Measurements from ENCODE around the gene RBX1.

The RBX1 gene

GRCh38 chr22:40976866-40977700, 25.9 kb downstream of the RBX1 start:
- no peaks in the 10 kb centered on the region for H3K79me1 ChIP-seq (ENCODE audit: low read depth, low read length)
- no peak overlapping the region for H2AFZ ChIP-seq (ENCODE audit: low read length)
- no peaks in the 10 kb centered on the region for H3K9me3 ChIP-seq (replicated peaks in 1 of 2; ENCODE audit: control insufficient read depth in 2 of 2, insufficient read depth in 1 of 2, low read depth in 1 of 2, low read length in 2 of 2)
- H3K4me2 ChIP-seq (ENCODE audit: insufficient read depth, low read length, poor library complexity, severe bottlenecking): no peak overlapping the region
- no peak overlapping the region for H3K4ac ChIP-seq (ENCODE audit: low read length)
- no peak overlapping the region for H3K14ac ChIP-seq (ENCODE audit: low read length)
- H4K91ac ChIP-seq (ENCODE audit: low read depth, low read length, poor library complexity): no peak overlapping the region
- no peak overlapping the region for H3K9ac ChIP-seq (ENCODE audit: low read depth, low read length, poor library complexity)
- no peak overlapping the region for H2BK120ac ChIP-seq (ENCODE audit: low read depth, low read length)
- H3K23ac ChIP-seq (ENCODE audit: low read depth, low read length, poor library complexity): no peak overlapping the region
- no peak overlapping the region for H4K8ac ChIP-seq (ENCODE audit: low read depth, low read length)
- H3K18ac ChIP-seq (ENCODE audit: low read length): no peak overlapping the region
- H3K4me3 ChIP-seq (ENCODE audit: low read length in 2 of 2): no peak overlapping the region
- H3K27ac ChIP-seq (replicated peaks; ENCODE audit: low read length): no peak overlapping the region
- H2BK12ac ChIP-seq (ENCODE audit: low read length): no peak overlapping the region
- H3K4me1 ChIP-seq (ENCODE audit: control insufficient read depth in 2 of 2, insufficient read depth in 1 of 2, low read depth in 1 of 2, low read length in 2 of 2): no peaks in the 10 kb centered on the region
- no peak overlapping the region for H2BK15ac ChIP-seq (ENCODE audit: low read length)
- peaks cover 4 to 13% of the 10 kb centered on the region in 2 donors for H3K36me3 ChIP-seq (replicated peaks in 1 of 2; ENCODE audit: control insufficient read depth in 2 of 2, insufficient read depth in 2 of 2, low read length in 2 of 2)
- no peak for DNase-seq (ENCODE audit: low spot score)
- H3K27me3 ChIP-seq (ENCODE audit: control insufficient read depth in 3 of 3, insufficient read depth in 3 of 3, low read depth in 1 of 3, low read length in 3 of 3): no peaks in the 10 kb centered on the region
- no peak overlapping the region for H2BK5ac ChIP-seq (ENCODE audit: low read length)
- H2AK5ac ChIP-seq (ENCODE audit: low read depth, low read length): no peak overlapping the region
- no CpG with 5 or more reads among the region's 18 CpGs for WGBS, 2 donors (ENCODE audit: extremely low coverage in 2 of 2, insufficient read length in 2 of 2, insufficient replicate concordance in 1 of 2)

- WGBS, 2 donors (ENCODE audit: extremely low coverage in 2 of 2, insufficient read length in 2 of 2, insufficient replicate concordance in 1 of 2): no CpG with 5 or more reads among the region's 7 CpGs
Observed at GRCh38 chr22:40979198-40979597, 28.0 kb downstream of the RBX1 start.

GRCh38 chr22:40979871-40980270, 28.7 kb downstream of the RBX1 start:
- Histone ChIP-seq H3K4me1 (ENCODE audit: control insufficient read depth in 2 of 2, insufficient read depth in 1 of 2, low read depth in 1 of 2, low read length in 2 of 2) (no peaks in the 10 kb centered on the region), H3K79me1 (ENCODE audit: low read depth, low read length) (no peaks in the 10 kb centered on the region), H3K9ac (ENCODE audit: low read depth, low read length, poor library complexity) (no peak overlapping the region), H4K8ac (ENCODE audit: low read depth, low read length) (no peak overlapping the region), H3K23ac (ENCODE audit: low read depth, low read length, poor library complexity) (no peak overlapping the region), H4K91ac (ENCODE audit: low read depth, low read length, poor library complexity) (no peak overlapping the region), H2BK12ac (ENCODE audit: low read length) (no peak overlapping the region), H3K4ac (ENCODE audit: low read length) (no peak overlapping the region), H2BK15ac (ENCODE audit: low read length) (no peak overlapping the region), H2AK5ac (ENCODE audit: low read depth, low read length) (no peak overlapping the region), H3K27ac (replicated peaks; ENCODE audit: low read length) (no peak overlapping the region), H3K27me3 (ENCODE audit: control insufficient read depth in 3 of 3, insufficient read depth in 3 of 3, low read depth in 1 of 3, low read length in 3 of 3) (no peaks in the 10 kb centered on the region), H3K14ac (ENCODE audit: low read length) (no peak overlapping the region), H2AFZ (ENCODE audit: low read length) (peak overlapping the region; percentile 43), H3K36me3 (replicated peaks in 1 of 2; ENCODE audit: control insufficient read depth in 2 of 2, insufficient read depth in 2 of 2, low read length in 2 of 2) (no peaks in the 10 kb centered on the region), H2BK120ac (ENCODE audit: low read depth, low read length) (no peak overlapping the region), H3K4me3 (ENCODE audit: low read length in 2 of 2) (no peak overlapping the region), H3K9me3 (replicated peaks in 1 of 2; ENCODE audit: control insufficient read depth in 2 of 2, insufficient read depth in 1 of 2, low read depth in 1 of 2, low read length in 2 of 2) (no peaks in the 10 kb centered on the region), H3K18ac (ENCODE audit: low read length) (no peak overlapping the region), H2BK5ac (ENCODE audit: low read length) (no peak overlapping the region), H3K4me2 (ENCODE audit: insufficient read depth, low read length, poor library complexity, severe bottlenecking) (no peak overlapping the region)
- DNase-seq (ENCODE audit: low spot score): no peak
- no CpG with 5 or more reads among the region's 8 CpGs for WGBS, 2 donors (ENCODE audit: extremely low coverage in 2 of 2, insufficient read length in 2 of 2, insufficient replicate concordance in 1 of 2)

More at GRCh38 chr22:40979198-40979597, 28.0 kb downstream of the RBX1 start:
- Histone ChIP-seq H3K9ac (ENCODE audit: low read depth, low read length, poor library complexity) (no peak overlapping the region), H3K14ac (ENCODE audit: low read length) (no peak overlapping the region), H3K4me1 (ENCODE audit: control insufficient read depth in 2 of 2, insufficient read depth in 1 of 2, low read depth in 1 of 2, low read length in 2 of 2) (no peaks in the 10 kb centered on the region), H3K36me3 (replicated peaks in 1 of 2; ENCODE audit: control insufficient read depth in 2 of 2, insufficient read depth in 2 of 2, low read length in 2 of 2) (no peaks in the 10 kb centered on the region), H3K18ac (ENCODE audit: low read length) (no peak overlapping the region), H4K8ac (ENCODE audit: low read depth, low read length) (no peak overlapping the region), H3K4me2 (ENCODE audit: insufficient read depth, low read length, poor library complexity, severe bottlenecking) (no peak overlapping the region), H2BK5ac (ENCODE audit: low read length) (no peak overlapping the region), H2BK12ac (ENCODE audit: low read length) (no peak overlapping the region), H3K27me3 (ENCODE audit: control insufficient read depth in 3 of 3, insufficient read depth in 3 of 3, low read depth in 1 of 3, low read length in 3 of 3) (no peaks in the 10 kb centered on the region), H3K9me3 (replicated peaks in 1 of 2; ENCODE audit: control insufficient read depth in 2 of 2, insufficient read depth in 1 of 2, low read depth in 1 of 2, low read length in 2 of 2) (no peaks in the 10 kb centered on the region), H2BK120ac (ENCODE audit: low read depth, low read length) (no peak overlapping the region), H3K23ac (ENCODE audit: low read depth, low read length, poor library complexity) (no peak overlapping the region), H3K4ac (ENCODE audit: low read length) (no peak overlapping the region), H3K27ac (replicated peaks; ENCODE audit: low read length) (no peak overlapping the region), H3K4me3 (ENCODE audit: low read length in 2 of 2) (no peak overlapping the region), H2BK15ac (ENCODE audit: low read length) (no peak overlapping the region), H3K79me1 (ENCODE audit: low read depth, low read length) (no peaks in the 10 kb centered on the region), H2AFZ (ENCODE audit: low read length) (no peak overlapping the region), H2AK5ac (ENCODE audit: low read depth, low read length) (no peak overlapping the region), H4K91ac (ENCODE audit: low read depth, low read length, poor library complexity) (no peak overlapping the region)
- DNase-seq (ENCODE audit: low spot score): no peak

- no peak overlapping the region for H3K4ac ChIP-seq (ENCODE audit: low read length)
- H2BK120ac ChIP-seq (ENCODE audit: low read depth, low read length): no peak overlapping the region
- peak overlapping the region; percentile 30 for H4K8ac ChIP-seq (ENCODE audit: low read depth, low read length)
- no peaks in the 10 kb centered on the region for H3K4me1 ChIP-seq (ENCODE audit: control insufficient read depth in 2 of 2, insufficient read depth in 1 of 2, low read depth in 1 of 2, low read length in 2 of 2)
- H2AFZ ChIP-seq (ENCODE audit: low read length): peak overlapping the region; percentile 26
- no peak overlapping the region for H3K4me3 ChIP-seq (ENCODE audit: low read length in 2 of 2)
- H4K91ac ChIP-seq (ENCODE audit: low read depth, low read length, poor library complexity): no peak overlapping the region
- H3K14ac ChIP-seq (ENCODE audit: low read length): no peak overlapping the region
- H3K27me3 ChIP-seq (ENCODE audit: control insufficient read depth in 3 of 3, insufficient read depth in 3 of 3, low read depth in 1 of 3, low read length in 3 of 3): no peaks in the 10 kb centered on the region
- DNase-seq (ENCODE audit: low spot score): no peak
- H2AK5ac ChIP-seq (ENCODE audit: low read depth, low read length): no peak overlapping the region
- no peaks in the 10 kb centered on the region for H3K9me3 ChIP-seq (replicated peaks in 1 of 2; ENCODE audit: control insufficient read depth in 2 of 2, insufficient read depth in 1 of 2, low read depth in 1 of 2, low read length in 2 of 2)
- no peak overlapping the region for H2BK5ac ChIP-seq (ENCODE audit: low read length)
- no peak overlapping the region for H2BK12ac ChIP-seq (ENCODE audit: low read length)
- no peak overlapping the region for H3K4me2 ChIP-seq (ENCODE audit: insufficient read depth, low read length, poor library complexity, severe bottlenecking)
- H3K79me1 ChIP-seq (ENCODE audit: low read depth, low read length): no peaks in the 10 kb centered on the region
- H3K27ac ChIP-seq (replicated peaks; ENCODE audit: low read length): no peak overlapping the region
- H3K9ac ChIP-seq (ENCODE audit: low read depth, low read length, poor library complexity): no peak overlapping the region
- H3K36me3 ChIP-seq (replicated peaks in 1 of 2; ENCODE audit: control insufficient read depth in 2 of 2, insufficient read depth in 2 of 2, low read length in 2 of 2): no peaks in the 10 kb centered on the region
- H3K23ac ChIP-seq (ENCODE audit: low read depth, low read length, poor library complexity): peak overlapping the region; percentile 3
- WGBS, 2 donors (ENCODE audit: extremely low coverage in 2 of 2, insufficient read length in 2 of 2, insufficient replicate concordance in 1 of 2): no CpG with 5 or more reads among the region's 21 CpGs
- no peak overlapping the region for H3K18ac ChIP-seq (ENCODE audit: low read length)
- H2BK15ac ChIP-seq (ENCODE audit: low read length): no peak overlapping the region
Observed at GRCh38 chr22:40982482-40983385, 31.6 kb downstream of the RBX1 start.
